Loucy (cell line): Measurements from ENCODE around the gene TNNI3K.

Experiments used
- H2AFZ ChIP-seq: fragments of 200-600 bp; sonication (generic); 2 replicates; pipeline ENCODE4 v1.6.0; 2016; ENCODE audit warnings: antibody characterized with exemption, mild to moderate bottlenecking, low read length, moderate library complexity
- H3F3A ChIP-seq: fragments of 200-600 bp; 2 replicates; pipeline ENCODE4 v1.6.0; 2016; ENCODE audit warnings: antibody characterized with exemption, low read depth, mild to moderate bottlenecking
- H3K27me3 ChIP-seq: fragments of 200-600 bp; sonication (generic); 2 replicates; pipeline ENCODE4 v1.6.1; 2014; ENCODE audit warnings: low read length, mild to moderate bottlenecking; ENCODE audit not compliant: insufficient read depth, poor library complexity, severe bottlenecking
- H3K36me3 ChIP-seq: fragments of 200-600 bp; sonication (generic); 2 replicates; pipeline ENCODE4 v1.6.1; 2016; ENCODE audit warnings: low read length; ENCODE audit not compliant: insufficient read depth
- H3K4me1 ChIP-seq: fragments of 200-600 bp; sonication (generic); 2 replicates; pipeline ENCODE4 v1.5.1; 2014; ENCODE audit warnings: low read length, mild to moderate bottlenecking; ENCODE audit not compliant: insufficient read depth, poor library complexity, severe bottlenecking
- H3K4me2 ChIP-seq: fragments of 200-600 bp; sonication (generic); 2 replicates; pipeline ENCODE4 v1.6.0; 2014; ENCODE audit warnings: antibody characterized with exemption, low read length, low read depth, mild to moderate bottlenecking; ENCODE audit not compliant: poor library complexity, severe bottlenecking
- H3K4me3 ChIP-seq: fragments of 200-600 bp; sonication (generic); 2 replicates; pipeline ENCODE4 v1.5.1; 2014; ENCODE audit warnings: low read length, mild to moderate bottlenecking, mixed read lengths; ENCODE audit not compliant: poor library complexity, severe bottlenecking
- H3K79me2 ChIP-seq: fragments of 200-600 bp; sonication (generic); 2 replicates; pipeline ENCODE4 v1.6.1; 2014; ENCODE audit warnings: low read length; ENCODE audit not compliant: insufficient read depth
- H3K9ac ChIP-seq: fragments of 200-600 bp; sonication (generic); 2 replicates; pipeline ENCODE4 v1.6.0; 2014; ENCODE audit warnings: mild to moderate bottlenecking, low read depth, low read length, moderate library complexity; ENCODE audit not compliant: poor library complexity, severe bottlenecking
- H3K9me2 ChIP-seq: fragments of 200-600 bp; sonication (generic); replicated peaks from 2 replicates; pipeline ENCODE4 v1.6.1; 2016; ENCODE audit warnings: low read depth, low read length, mixed read lengths
- H3K9me3 ChIP-seq: fragments of 200-600 bp; sonication (generic); 2 replicates; pipeline ENCODE4 v1.6.1; 2014; ENCODE audit warnings: mild to moderate bottlenecking, antibody characterized with exemption, low read length, low read depth; ENCODE audit not compliant: insufficient read depth
- H4K20me1 ChIP-seq: fragments of 200-600 bp; sonication (generic); 2 replicates; pipeline ENCODE4 v1.6.0; 2014; ENCODE audit warnings: antibody characterized with exemption, low read length, mild to moderate bottlenecking; ENCODE audit not compliant: insufficient read depth, poor library complexity, severe bottlenecking
- EZH2phosphoT487 ChIP-seq: fragments of 200-600 bp; IDR thresholded peaks from 2 replicates; pipeline ENCODE4 v1.6.1; 2018; ENCODE audit warnings: antibody characterized with exemption, mild to moderate bottlenecking, moderate library complexity, borderline replicate concordance
- TF ChIP-seq, protein P1 (sequence below): fragments of 200-600 bp; sonication (generic); conservative IDR thresholded peaks from 2 replicates; pipeline ENCODE4 v1.5.1; 2014; ENCODE audit warnings: mild to moderate bottlenecking, antibody characterized with exemption, low read length

The TNNI3K gene

DNA sequence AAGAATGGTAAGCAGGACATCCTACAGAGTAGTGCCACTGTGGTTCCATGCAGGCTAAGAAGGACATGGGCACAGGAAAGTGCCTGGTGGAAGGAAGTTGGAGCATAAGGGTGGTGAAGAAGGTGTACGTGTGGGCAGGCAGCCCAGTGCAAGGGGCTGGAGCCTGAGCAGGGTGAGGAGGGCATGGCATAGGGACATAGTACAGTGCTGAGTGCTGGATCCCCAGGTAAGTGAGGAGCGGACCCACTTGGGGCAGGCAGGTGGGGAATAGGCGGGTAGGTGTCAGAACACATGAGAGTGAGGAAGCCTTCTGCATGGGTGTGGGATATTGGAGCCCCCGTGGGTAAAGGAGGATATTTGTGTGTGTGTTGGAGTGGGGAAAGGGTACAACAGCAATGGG, 292.9 kb downstream of the TNNI3K start:
- H4K20me1 ChIP-seq, result no peaks in the 10 kb centered on the region
- H3K9me3 ChIP-seq, result no peaks in the 10 kb centered on the region
- H3K36me3 ChIP-seq, result no peaks in the 10 kb centered on the region
- H3K4me1 ChIP-seq, result no peaks in the 10 kb centered on the region
- H2AFZ ChIP-seq, result no peak overlapping the region
- H3F3A ChIP-seq, result no peaks in the 10 kb centered on the region
- H3K9me2 ChIP-seq, result no peaks in the 10 kb centered on the region
- no peaks in the 10 kb centered on the region for H3K79me2 ChIP-seq
- no peak overlapping the region for H3K4me3 ChIP-seq
- TF ChIP-seq, protein P1, sequence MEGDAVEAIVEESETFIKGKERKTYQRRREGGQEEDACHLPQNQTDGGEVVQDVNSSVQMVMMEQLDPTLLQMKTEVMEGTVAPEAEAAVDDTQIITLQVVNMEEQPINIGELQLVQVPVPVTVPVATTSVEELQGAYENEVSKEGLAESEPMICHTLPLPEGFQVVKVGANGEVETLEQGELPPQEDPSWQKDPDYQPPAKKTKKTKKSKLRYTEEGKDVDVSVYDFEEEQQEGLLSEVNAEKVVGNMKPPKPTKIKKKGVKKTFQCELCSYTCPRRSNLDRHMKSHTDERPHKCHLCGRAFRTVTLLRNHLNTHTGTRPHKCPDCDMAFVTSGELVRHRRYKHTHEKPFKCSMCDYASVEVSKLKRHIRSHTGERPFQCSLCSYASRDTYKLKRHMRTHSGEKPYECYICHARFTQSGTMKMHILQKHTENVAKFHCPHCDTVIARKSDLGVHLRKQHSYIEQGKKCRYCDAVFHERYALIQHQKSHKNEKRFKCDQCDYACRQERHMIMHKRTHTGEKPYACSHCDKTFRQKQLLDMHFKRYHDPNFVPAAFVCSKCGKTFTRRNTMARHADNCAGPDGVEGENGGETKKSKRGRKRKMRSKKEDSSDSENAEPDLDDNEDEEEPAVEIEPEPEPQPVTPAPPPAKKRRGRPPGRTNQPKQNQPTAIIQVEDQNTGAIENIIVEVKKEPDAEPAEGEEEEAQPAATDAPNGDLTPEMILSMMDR, result no peak
- TF ChIP-seq EZH2phosphoT487, result no peak
- H3K9ac ChIP-seq, result no peak overlapping the region
- H3K4me2 ChIP-seq, result no peak overlapping the region
- no peaks in the 10 kb centered on the region for H3K27me3 ChIP-seq

DNA sequence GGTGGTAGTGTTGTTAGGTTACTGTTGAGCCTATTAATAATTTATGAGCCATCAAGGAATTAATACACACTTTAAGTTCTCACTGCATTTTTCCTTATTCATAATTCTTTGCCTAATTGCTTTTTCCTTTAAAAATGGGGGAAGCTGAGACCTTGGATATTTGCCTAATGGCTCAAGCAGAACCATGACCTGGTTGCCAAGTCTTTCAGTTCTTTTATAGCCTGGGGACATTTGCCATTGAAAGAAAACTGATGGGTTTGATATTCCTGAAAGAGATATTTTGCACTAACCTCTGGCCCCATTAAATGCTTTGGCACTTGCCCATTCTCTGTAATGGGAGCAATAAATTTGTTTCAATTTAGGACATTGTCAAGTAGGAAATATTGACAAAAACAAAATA, 295.7 kb downstream of the TNNI3K start:
- no peaks in the 10 kb centered on the region for H3K79me2 ChIP-seq
- H4K20me1 ChIP-seq, result no peaks in the 10 kb centered on the region
- H3K9me3 ChIP-seq, result no peaks in the 10 kb centered on the region
- H3F3A ChIP-seq, result no peaks in the 10 kb centered on the region
- H3K4me3 ChIP-seq, result no peak overlapping the region
- H3K27me3 ChIP-seq, result no peaks in the 10 kb centered on the region
- H3K9me2 ChIP-seq, result no peaks in the 10 kb centered on the region
- H3K36me3 ChIP-seq, result no peaks in the 10 kb centered on the region
- H2AFZ ChIP-seq, result no peak overlapping the region
- TF ChIP-seq, protein P1, result no peak
- TF ChIP-seq EZH2phosphoT487, result no peak
- H3K4me1 ChIP-seq, result no peaks in the 10 kb centered on the region
- H3K4me2 ChIP-seq, result no peak overlapping the region
- H3K9ac ChIP-seq, result no peak overlapping the region

DNA sequence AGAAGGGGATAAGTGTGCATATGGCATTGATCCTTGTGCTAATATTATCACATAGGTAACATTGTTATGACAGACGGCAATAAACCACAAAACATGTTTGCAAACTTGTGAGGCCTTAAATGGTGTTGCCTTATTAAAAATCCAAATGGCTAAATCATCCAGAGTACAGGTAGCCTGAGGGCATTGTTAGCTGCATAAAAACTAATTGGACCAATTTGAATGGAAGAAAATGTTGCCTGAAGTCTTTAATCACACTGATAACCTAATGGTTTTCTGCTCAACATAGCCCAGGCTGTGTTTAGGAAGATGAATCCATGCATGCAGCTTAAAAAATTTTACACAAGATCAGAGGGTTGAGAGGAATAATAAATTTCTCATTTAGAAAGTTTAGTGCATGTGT, 296.6 kb downstream of the TNNI3K start:
- no peaks in the 10 kb centered on the region for H3K9me3 ChIP-seq
- no peaks in the 10 kb centered on the region for H3K79me2 ChIP-seq
- H2AFZ ChIP-seq, result no peak overlapping the region
- no peaks in the 10 kb centered on the region for H3K9me2 ChIP-seq
- no peaks in the 10 kb centered on the region for H3K27me3 ChIP-seq
- H3K4me3 ChIP-seq, result no peak overlapping the region
- no peaks in the 10 kb centered on the region for H4K20me1 ChIP-seq
- no peaks in the 10 kb centered on the region for H3K4me1 ChIP-seq
- H3K4me2 ChIP-seq, result no peak overlapping the region
- no peaks in the 10 kb centered on the region for H3K36me3 ChIP-seq
- TF ChIP-seq, protein P1, result no peak
- TF ChIP-seq EZH2phosphoT487, result no peak
- H3F3A ChIP-seq, result no peaks in the 10 kb centered on the region
- H3K9ac ChIP-seq, result no peak overlapping the region
